GM10248 (cell line): Measurements from ENCODE around the gene SCYGR8.

Experiments used
- CTCF ChIA-PET: fragments of 300-600 bp; sonication (Branson Sonifier 250); formaldehyde crosslinking; extraction: SDS; loops from one replicate; lab custom pipeline; 2021; ENCODE audit warnings: antibody characterized with exemption; lab: Yijun Ruan, JAX
- POLR2A ChIA-PET: fragments of 350-650 bp; sonication (Branson Sonifier 250); formaldehyde crosslinking; extraction: SDS; loops from one replicate; lab custom pipeline; 2020; ENCODE audit warnings: antibody characterized with exemption; lab: Yijun Ruan, JAX
- DNase-seq: peaks from one replicate; pipeline ENCODE4 v3.0.0; 2012; ENCODE audit errors: extremely low spot score
- CTCF ChIP-seq: IDR thresholded peaks from 2 replicates; pipeline ENCODE4 v1.5.1; 2012; ENCODE audit warnings: mild to moderate bottlenecking, low read depth; ENCODE audit errors: extremely low read depth, missing control alignments, control extremely low read depth

SCYGR8 gene

DNA sequence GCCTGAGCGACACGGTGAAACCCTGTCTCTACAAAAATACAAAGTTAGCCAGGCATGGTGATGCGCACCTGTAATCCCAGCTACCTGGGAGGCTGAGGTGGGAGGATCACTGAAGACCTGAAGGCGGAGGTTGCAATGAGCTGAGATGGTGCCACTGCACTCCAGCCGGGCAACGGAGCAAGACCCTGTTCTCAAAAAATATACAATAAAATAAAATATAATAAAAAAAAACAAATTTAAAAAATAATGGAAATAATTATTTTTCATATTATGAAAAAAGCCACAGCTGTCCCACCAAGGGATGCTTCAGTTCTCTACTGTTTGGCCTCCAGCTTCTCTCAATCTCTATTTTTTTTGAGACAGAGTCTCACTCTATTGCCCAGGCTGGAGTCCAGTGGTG lies 38.3 kb upstream of the SCYGR8 start:
- TF ChIP-seq CTCF, result no peak
- POLR2A ChIA-PET, result no interaction called here
- DNase-seq, result no peak
- CTCF ChIA-PET, result interaction anchor here (1.0 to 1.7 kb wide), 3 partner anchors 9 to 59 kb away, joined by 3 read pairs; no protein-coding TSS in a partner anchor

DNA sequence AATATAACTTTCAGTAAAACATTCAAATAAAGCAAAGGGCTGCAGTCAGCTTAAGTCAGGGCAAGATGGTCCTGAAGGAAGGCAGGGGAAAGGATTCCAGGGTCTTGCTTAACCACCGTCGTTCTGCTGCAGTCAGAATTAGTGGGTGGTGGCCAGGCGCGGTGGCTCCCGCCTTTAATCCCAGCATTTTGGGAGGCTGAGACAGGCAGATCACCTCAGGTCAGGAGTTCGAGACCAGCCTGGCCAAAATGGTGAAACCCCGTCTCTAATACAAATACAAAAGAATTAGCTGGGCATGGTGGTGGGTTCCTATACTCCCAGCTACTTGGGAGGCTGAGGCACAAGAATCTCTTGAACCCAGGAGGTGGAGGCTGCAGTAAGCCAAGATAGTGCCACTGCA lies 34.7 kb upstream of the SCYGR8 start:
- DNase-seq, result no peak
- POLR2A ChIA-PET, result no interaction called here
- CTCF ChIA-PET, result interaction anchor here (1.4 to 2.9 kb wide), 2 partner anchors 53 to 55 kb away, joined by 5 to 8 read pairs; no protein-coding TSS in a partner anchor
- TF ChIP-seq CTCF, result no peak

DNA sequence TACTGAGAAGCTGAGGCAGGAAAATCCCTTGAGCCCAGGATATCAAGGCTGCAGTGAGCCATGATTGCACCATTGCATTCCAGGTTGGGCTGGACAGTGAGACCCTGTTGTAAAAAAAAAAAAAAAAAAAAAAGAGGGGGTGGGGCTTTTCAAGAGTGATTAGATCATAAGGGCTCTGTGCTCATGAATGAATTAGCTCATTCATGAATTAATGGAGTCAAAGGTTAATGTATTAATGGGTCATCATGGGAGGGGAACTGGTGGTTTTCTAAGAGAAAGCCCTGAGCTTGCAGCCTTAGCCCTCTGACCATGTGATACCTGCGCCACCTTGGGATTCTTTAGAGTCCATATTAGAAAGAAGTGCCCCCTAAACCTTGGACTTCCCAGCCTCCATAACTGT lies 32.4 kb upstream of the SCYGR8 start:
- no peak for TF ChIP-seq CTCF
- POLR2A ChIA-PET, result interaction anchor here (0.7 kb wide), 1 partner anchor 61 kb away, joined by 6 read pairs; no protein-coding TSS in a partner anchor
- no peak for DNase-seq
- CTCF ChIA-PET, result interaction anchor here (1.6 kb wide), 1 partner anchor 52 kb away, joined by 5 read pairs; no protein-coding TSS in a partner anchor

- no peak for TF ChIP-seq CTCF
- CTCF ChIA-PET, result interaction anchor here (1.4 to 2.9 kb wide), 3 partner anchors 50 to 146 kb away, joined by 3 to 9 read pairs (median 8); no protein-coding TSS in a partner anchor
- POLR2A ChIA-PET, result no interaction called here
- DNase-seq, result no peak
Observed at GRCh38 chr2:227716501-227716900, 29.2 kb upstream of the SCYGR8 start.

DNA sequence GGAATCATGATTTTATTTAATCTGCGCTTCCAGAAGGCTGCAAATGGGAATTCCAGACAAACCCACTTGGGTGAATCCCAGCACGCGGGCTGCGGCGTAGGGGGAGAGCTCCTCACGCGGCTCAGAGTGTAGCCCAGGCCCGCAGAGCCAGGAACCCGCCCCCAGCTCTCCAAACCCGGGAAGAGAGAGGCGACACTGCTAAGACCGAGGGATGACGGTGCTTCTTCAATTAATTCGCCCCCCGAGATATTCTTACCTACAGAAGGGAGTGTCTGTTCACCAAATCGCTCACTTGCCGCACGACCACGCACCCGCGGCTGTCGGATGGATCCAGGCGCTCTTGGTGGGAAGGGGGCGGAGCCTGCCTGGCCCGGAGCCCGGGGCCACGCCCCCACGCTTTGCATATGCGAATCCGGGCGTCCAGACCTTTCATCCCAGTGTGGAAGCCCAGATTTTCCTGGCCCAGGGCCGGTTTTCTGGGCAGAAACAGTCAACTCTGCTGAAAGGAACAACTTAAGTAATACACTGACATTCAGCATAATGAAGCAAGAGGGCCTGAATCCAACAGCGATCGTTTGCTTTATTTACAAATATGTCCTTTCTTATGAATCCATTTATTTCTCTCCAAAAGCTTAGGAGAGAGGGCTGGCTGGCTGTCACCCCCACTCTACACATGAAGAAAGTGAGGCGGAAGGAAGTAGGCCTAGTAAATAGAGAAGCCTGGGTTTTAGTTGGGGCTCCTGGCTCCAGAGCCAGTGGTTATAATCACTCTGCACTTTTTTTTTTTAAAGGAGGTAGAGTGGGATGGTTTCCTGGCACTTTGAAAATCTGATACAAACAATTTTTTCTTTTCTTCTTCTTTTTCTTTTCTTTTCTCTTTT lies 27.8 kb upstream of the SCYGR8 start, which contains the start of gene SLC19A3:
TSS of gene SLC19A3 (minus strand) at position 342 of the 881 bp plus-strand sequence. CDS start 15,710 bp downstream, outside the sequence.
- ChIA-PET POLR2A (no interaction called here), CTCF (interaction anchor here (0.6 to 2.9 kb wide), 4 partner anchors 25 to 145 kb away, joined by 3 to 9 read pairs (median 6); no protein-coding TSS in a partner anchor)
- DNase-seq, result no peak
- TF ChIP-seq CTCF, result no peak

DNA sequence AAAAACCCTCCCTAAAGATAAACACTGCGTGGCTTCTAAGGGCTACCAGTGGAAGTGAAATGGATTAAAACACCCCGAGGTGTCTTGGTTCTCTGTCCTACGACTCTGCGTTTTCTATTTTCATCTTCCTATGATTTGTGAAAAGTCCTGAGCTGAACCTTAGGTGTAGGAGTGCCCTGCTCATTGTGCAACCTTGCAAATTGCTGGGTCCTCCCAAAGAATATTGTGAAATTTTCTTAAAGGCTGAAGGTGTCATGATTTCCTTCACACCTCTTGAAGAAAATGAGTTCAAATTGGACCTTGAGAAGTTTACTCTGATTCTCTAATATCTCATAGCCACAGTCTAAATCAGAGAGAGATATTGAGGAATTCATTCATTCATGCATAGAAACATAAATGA lies 26.1 kb upstream of the SCYGR8 start:
- POLR2A ChIA-PET, result no interaction called here
- CTCF ChIA-PET, result no interaction called here
- TF ChIP-seq CTCF, result no peak
- DNase-seq, result no peak
